DND-41 (cell line): ENCODE data around the gene ARV1.

Experiments used
- ATAC-seq: fragments of 200-7000 bp; cut with Tn5 transposase; 3 replicates; pipeline ENCODE4 v1.9.1; 2021; ENCODE audit warnings: low read depth; ENCODE audit not compliant: insufficient read depth
- DNase-seq: peaks from one replicate; pipeline ENCODE4 v3.0.0-alpha.2; 2020
- H2AFZ ChIP-seq: 2 replicates; pipeline ENCODE4 v1.6.0; 2012; ENCODE audit warnings: low read depth, low read length
- H3K27ac ChIP-seq: 2 replicates; pipeline ENCODE4 v1.5.1; 2012; ENCODE audit warnings: low read length, inconsistent platforms
- H3K27me3 ChIP-seq: fragments of 200-600 bp; sonication (generic); 2 replicates; pipeline ENCODE4 v1.6.0; 2012; ENCODE audit warnings: low read length, mild to moderate bottlenecking, inconsistent platforms; ENCODE audit not compliant: insufficient read depth, poor library complexity
- H3K36me3 ChIP-seq: 2 replicates; pipeline ENCODE4 v1.5.1; 2012; ENCODE audit warnings: low read length, inconsistent platforms; ENCODE audit not compliant: insufficient read depth
- H3K4me1 ChIP-seq: 2 replicates; pipeline ENCODE4 v1.5.1; 2012; ENCODE audit warnings: mild to moderate bottlenecking, low read length; ENCODE audit not compliant: insufficient read depth
- H3K4me2 ChIP-seq: 2 replicates; pipeline ENCODE4 v1.6.0; 2012; ENCODE audit warnings: mild to moderate bottlenecking, moderate library complexity, low read length, inconsistent platforms; ENCODE audit not compliant: insufficient read depth
- H3K4me3 ChIP-seq, 2 experiments: fragments of 200-600 bp in 1 of 2; shearing (Covaris generic) in 1 of 2; 2 replicates each; pipeline ENCODE4 v1.5.1; 2012 to 2016; ENCODE audit warnings: inconsistent platforms in 2 of 2, low read length in 2 of 2, mild to moderate bottlenecking in 2 of 2, low read depth in 1 of 2, moderate library complexity in 1 of 2
- H3K79me2 ChIP-seq: 2 replicates; pipeline ENCODE4 v1.6.0; 2012; ENCODE audit warnings: low read length, inconsistent platforms; ENCODE audit not compliant: insufficient read depth
- H3K9ac ChIP-seq: 2 replicates; pipeline ENCODE4 v1.6.0; 2012; ENCODE audit warnings: low read depth, mild to moderate bottlenecking, inconsistent platforms, low read length, moderate library complexity
- H3K9me3 ChIP-seq: 2 replicates; pipeline ENCODE4 v1.5.1; 2012; ENCODE audit warnings: low read length, moderate library complexity, mild to moderate bottlenecking, inconsistent platforms; ENCODE audit not compliant: insufficient read depth, severe bottlenecking
- H4K20me1 ChIP-seq: 2 replicates; pipeline ENCODE4 v1.6.0; 2012; ENCODE audit warnings: low read length; ENCODE audit not compliant: insufficient read depth
- EZH2 ChIP-seq: IDR thresholded peaks from 3 replicates; pipeline ENCODE4 v1.6.1; 2012; ENCODE audit warnings: borderline replicate concordance, low read depth, mild to moderate bottlenecking, moderate library complexity, low read length, inconsistent platforms; ENCODE audit not compliant: severe bottlenecking
- TF ChIP-seq, protein P1 (sequence below): IDR thresholded peaks from 2 replicates; pipeline ENCODE4 v1.5.1; 2012; ENCODE audit warnings: borderline replicate concordance, low read length, moderate library complexity, mild to moderate bottlenecking; ENCODE audit not compliant: poor library complexity, severe bottlenecking; ENCODE audit errors: extremely low read depth

Gene ARV1

DNA sequence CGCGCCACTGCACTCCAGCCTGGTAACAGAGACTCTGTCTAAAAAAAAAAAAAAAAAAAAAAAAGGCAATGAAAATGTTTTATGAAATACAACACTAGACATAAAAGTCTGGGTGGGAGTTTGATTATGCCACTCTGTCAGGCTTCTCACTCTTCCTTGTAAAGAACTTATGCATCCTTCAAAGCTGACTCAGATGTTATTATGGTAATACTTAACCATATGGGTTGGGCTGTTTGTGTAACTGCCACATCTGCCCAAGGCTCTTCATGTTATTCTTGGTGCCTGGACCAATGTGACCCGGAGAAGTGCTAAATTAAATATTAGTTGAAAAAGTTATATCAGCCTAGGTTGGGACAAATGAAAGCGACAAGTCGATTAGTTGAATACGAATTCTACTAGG, 37.3 kb downstream of the ARV1 start:
- no peak overlapping the region for H2AFZ ChIP-seq
- H3K79me2 ChIP-seq: no peaks in the 10 kb centered on the region
- no peaks in the 10 kb centered on the region for H3K27me3 ChIP-seq
- H3K4me1 ChIP-seq: no peaks in the 10 kb centered on the region
- DNase-seq (no peak), ATAC-seq (no peak)
- TF ChIP-seq, protein P1, sequence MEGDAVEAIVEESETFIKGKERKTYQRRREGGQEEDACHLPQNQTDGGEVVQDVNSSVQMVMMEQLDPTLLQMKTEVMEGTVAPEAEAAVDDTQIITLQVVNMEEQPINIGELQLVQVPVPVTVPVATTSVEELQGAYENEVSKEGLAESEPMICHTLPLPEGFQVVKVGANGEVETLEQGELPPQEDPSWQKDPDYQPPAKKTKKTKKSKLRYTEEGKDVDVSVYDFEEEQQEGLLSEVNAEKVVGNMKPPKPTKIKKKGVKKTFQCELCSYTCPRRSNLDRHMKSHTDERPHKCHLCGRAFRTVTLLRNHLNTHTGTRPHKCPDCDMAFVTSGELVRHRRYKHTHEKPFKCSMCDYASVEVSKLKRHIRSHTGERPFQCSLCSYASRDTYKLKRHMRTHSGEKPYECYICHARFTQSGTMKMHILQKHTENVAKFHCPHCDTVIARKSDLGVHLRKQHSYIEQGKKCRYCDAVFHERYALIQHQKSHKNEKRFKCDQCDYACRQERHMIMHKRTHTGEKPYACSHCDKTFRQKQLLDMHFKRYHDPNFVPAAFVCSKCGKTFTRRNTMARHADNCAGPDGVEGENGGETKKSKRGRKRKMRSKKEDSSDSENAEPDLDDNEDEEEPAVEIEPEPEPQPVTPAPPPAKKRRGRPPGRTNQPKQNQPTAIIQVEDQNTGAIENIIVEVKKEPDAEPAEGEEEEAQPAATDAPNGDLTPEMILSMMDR: no peak
- TF ChIP-seq EZH2: no peak
- H3K36me3 ChIP-seq: no peaks in the 10 kb centered on the region
- H3K27ac ChIP-seq: no peak overlapping the region
- no peak overlapping the region for H3K9ac ChIP-seq
- H3K4me3 ChIP-seq: no peak overlapping the region
- no peaks in the 10 kb centered on the region for H4K20me1 ChIP-seq
- no peak overlapping the region for H3K4me2 ChIP-seq
- H3K9me3 ChIP-seq: no peaks in the 10 kb centered on the region

- Histone ChIP-seq H2AFZ (no peak overlapping the region), H3K79me2 (no peaks in the 10 kb centered on the region), H3K9ac (no peak overlapping the region), H3K27me3 (no peaks in the 10 kb centered on the region), H4K20me1 (no peaks in the 10 kb centered on the region), H3K4me2 (no peak overlapping the region), H3K36me3 (no peaks in the 10 kb centered on the region), H3K4me3 (no peak overlapping the region), H3K9me3 (no peaks in the 10 kb centered on the region), H3K4me1 (no peaks in the 10 kb centered on the region), H3K27ac (no peak overlapping the region)
- no peak for ATAC-seq
- no peak for TF ChIP-seq EZH2
- TF ChIP-seq, protein P1: no peak
- no peak for DNase-seq
Observed at GRCh38 chr1:231016966-231017365, 38.1 kb downstream of the ARV1 start.

DNA sequence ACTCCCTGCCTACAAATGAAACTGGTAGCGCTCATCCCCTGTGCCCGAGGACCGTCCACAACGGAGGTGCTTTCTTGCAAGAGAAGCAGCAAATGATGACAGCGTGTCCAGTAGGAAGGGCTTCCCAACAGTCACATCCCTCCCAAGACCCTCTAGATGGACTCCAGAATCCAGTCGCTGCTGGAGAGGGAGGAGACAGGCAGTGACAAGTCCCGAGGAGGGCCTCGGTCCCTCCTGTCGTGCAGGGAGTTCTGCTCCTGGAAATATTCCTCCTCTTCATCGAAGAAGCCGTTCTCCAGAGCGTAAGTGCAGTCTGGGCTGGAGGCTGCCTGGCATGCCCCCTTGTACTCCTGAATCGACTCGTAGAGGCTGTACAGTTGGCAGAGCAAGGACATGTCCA, 40.8 kb downstream of the ARV1 start:
- H3K4me1 ChIP-seq: no peaks in the 10 kb centered on the region
- H3K9me3 ChIP-seq: no peaks in the 10 kb centered on the region
- H4K20me1 ChIP-seq: no peaks in the 10 kb centered on the region
- no peaks in the 10 kb centered on the region for H3K79me2 ChIP-seq
- no peak for DNase-seq
- no peak overlapping the region for H2AFZ ChIP-seq
- TF ChIP-seq, protein P1: no peak
- no peak for TF ChIP-seq EZH2
- no peaks in the 10 kb centered on the region for H3K36me3 ChIP-seq
- no peak overlapping the region for H3K9ac ChIP-seq
- H3K4me3 ChIP-seq: no peak overlapping the region
- no peak overlapping the region for H3K27ac ChIP-seq
- H3K4me2 ChIP-seq: no peak overlapping the region
- H3K27me3 ChIP-seq: no peaks in the 10 kb centered on the region
- ATAC-seq: no peak

DNA sequence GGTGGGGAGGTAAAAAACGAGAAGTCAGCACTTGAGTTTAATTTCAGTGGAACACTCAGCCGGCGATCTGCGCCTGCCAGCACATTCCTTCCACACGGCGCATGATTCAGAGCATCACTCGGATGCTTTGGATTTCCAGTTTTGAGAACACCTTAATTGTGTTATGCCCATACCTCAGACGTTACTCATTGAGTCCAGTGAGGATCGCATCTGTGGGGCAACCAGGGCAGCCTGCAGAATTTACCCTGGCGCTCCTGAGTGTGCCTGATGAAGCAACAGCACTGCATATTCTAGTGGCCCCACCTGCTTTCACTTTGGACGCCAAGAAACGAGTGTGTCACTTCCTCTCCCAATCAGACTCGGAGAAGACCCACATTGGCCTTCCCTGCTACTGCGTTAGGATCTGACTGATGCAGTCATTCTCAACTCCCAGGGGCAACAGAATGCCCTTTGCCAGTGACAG, 41.3 kb downstream of the ARV1 start:
- no peak overlapping the region; the same call in 1 of the 2 replicates for H2AFZ ChIP-seq
- no peak for DNase-seq
- H3K4me1 ChIP-seq: no peaks in the 10 kb centered on the region
- H3K27me3 ChIP-seq: no peaks in the 10 kb centered on the region
- H3K9me3 ChIP-seq: no peaks in the 10 kb centered on the region
- no peak overlapping the region for H3K9ac ChIP-seq
- ATAC-seq: no peak
- TF ChIP-seq EZH2: no peak
- TF ChIP-seq, protein P1: no peak
- no peaks in the 10 kb centered on the region for H4K20me1 ChIP-seq
- H3K4me3 ChIP-seq: no peak overlapping the region
- H3K79me2 ChIP-seq: no peaks in the 10 kb centered on the region
- no peak overlapping the region for H3K4me2 ChIP-seq
- no peak overlapping the region for H3K27ac ChIP-seq
- no peaks in the 10 kb centered on the region for H3K36me3 ChIP-seq
